Measurements from ENCODE around the gene RBBP8NL.

RBBP8NL gene

DNA sequence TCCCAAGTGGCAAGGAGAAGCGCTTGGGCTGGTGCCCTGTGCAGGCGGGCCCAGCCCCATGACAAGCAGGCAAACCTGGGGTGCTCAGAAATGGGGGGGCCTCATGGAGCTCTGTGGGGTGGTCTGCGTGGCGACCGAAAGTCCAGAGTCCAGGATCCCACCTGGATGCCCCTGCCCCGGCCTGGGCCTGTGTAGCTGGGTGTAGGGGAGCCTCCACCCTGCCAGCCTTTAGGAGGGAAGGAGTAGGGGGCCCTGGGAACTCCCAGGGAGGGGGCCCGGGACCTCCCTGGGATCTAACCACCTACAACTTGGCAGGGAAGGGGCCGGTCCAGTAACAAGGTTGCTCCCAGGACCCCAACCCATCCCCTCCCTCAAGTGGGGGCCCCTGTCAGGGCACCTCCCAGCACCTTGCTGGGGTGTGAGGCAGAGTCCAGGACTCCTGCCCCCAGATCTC lies 55.7 kb downstream of the RBBP8NL start:
- FAIRE-seq, result no peak

DNA sequence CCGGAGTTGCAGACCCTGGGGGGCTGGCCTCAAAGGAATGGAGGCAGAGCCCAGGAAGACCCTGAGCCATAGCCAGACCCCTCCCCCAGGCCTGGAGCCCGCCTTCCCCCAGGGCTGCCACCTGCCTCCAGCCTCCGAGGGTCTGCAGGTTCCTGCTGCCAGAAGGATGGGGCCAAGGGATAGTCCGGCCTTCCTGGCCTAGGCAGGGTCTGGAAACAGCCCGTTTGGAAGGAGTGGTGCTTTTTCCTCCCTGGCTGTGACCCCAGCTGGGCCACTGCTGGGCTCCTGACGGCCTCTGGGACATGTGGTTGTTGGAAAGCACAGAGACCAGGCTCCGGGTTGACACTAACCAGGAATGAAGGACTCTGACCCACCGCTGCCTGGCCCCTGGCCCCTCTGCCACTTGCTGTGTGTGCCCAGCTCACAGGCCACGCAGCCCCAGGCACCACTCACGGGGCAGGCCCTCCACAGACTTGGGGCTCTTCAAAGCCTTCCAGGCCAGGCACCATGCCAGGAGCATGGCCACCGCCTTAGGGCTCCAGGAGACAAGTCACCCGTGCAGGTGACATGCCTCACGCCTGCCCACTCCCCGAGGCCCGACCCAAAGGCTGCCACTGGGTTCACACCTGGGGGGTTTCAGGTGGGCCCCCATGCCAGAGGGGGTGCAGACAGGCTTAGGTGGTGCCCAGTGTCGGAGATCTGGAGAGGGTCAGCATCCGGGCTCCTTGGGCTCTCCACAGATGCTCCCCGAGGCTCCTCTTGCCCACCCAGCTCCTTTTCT lies 56.3 kb downstream of the RBBP8NL start:
- FAIRE-seq, result no peak

DNA sequence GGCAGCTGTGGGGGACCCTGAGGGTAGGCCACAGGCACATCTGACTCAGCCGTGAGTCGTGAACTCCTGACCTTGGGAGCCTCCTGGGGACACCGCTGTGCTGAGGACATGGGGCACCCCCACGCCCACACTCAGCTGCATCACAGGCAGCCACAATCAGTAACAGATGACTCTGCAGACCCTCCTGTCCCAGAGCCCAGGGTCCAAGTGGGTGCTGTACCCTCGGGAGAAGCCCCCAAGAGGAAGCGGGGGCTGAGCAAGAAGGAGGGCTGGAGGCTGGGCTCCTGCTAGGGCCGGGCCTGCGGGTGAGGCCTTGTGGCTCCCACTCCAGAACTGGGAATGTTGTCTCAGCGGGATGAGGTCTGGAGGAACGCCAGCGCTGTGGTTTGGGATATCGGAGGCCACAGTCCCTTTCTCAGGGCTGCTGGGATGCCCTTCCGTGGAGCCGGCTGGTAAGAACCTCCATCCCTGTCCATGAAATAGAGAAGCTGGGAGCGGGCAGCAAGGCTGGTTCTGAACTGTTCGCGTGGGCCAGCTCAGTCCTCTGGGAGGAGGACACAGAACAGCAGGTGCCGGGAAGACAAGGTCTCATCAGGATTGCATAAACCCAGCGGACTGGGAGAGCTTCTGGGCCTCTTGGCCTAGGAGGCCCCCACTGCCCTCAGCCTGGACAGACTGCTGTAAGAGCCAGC lies 57.1 kb downstream of the RBBP8NL start:
- FAIRE-seq, result no peak

DNA sequence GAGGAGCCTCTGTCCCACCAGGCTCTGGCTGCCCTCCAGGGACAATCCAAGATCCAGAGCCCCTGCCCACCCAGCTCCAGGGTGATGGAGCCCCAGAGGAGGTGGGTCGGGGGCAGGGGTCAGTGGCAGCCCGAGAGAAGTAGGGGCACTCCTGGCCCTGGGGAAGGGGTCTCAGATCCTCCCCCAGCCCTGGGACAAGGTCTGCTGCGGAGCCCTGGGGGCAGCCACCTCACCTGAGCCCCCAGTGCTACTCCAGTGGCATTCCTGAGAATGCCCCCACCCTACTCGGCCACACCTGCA lies 57.6 kb downstream of the RBBP8NL start:
- no peak for FAIRE-seq

DNA sequence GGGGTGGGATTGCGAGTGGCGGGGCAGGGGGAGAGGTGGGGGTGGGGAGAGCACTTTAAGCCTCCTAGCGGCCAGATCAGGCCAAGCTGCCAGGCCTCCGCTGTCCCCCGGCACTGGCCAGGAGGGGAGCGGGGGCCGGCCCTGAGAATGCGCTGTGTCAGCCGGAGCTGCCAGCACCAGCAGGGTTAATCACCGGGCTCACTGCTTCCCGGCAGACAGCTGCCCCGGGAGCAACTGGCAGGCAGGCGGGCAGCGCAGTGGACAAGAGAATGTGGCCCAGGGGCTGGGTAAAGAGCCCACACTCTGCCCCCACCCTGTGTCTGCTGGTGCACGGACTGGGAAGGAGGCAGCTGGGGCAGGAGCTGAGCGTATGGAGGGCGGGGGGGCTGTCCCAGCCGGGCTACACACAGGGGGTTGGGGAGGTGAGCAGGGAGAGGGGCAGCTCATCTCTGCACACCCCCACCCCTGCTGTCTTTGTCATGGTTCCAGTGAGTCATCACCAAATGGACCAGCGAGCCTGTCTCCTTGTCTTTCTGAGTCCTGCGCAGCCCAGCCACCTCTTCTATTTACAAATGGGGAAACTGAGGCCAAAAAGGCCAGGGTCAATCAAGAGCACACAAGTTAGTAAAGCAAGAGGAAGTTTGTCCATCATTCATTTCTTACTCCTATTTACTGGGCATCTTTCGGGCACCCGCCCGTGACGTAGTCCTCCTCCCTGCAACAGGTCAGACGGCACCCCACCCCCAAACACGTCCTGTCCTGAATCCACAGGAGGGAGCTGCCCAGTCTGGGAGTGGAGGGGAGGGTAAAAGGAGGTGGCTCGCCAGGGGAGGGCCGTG lies 58.1 kb downstream of the RBBP8NL start:
- no peak for FAIRE-seq

DNA sequence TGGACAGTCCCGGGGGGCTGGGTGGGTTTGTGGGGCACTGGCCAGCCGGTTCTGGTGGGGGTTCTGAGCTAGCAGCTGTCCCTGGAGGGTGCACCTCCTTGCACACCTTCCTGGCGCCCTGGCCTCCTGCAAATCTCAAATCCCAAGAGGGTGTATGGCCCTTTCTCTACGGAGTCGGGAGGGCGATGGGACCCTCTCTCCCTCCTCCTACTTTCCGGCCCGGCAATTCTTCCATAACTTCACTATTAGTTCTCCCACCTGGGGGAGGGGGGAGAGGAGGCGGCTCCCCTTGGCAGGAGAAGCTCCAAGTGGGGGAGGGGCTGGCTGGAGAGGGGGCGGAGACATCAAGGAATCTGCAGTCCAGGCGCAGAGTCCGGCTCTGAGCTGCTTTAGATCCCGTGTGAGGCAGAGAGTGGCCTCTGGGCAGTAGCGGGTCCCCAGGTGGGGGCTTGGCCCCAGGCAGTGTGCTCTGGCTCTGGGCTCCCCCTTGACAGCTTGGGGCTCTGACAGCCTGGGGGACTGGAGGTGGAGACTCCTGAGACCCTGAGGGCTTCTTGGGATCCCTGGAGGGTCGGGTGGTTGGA lies 58.9 kb downstream of the RBBP8NL start:
- no peak for FAIRE-seq

DNA sequence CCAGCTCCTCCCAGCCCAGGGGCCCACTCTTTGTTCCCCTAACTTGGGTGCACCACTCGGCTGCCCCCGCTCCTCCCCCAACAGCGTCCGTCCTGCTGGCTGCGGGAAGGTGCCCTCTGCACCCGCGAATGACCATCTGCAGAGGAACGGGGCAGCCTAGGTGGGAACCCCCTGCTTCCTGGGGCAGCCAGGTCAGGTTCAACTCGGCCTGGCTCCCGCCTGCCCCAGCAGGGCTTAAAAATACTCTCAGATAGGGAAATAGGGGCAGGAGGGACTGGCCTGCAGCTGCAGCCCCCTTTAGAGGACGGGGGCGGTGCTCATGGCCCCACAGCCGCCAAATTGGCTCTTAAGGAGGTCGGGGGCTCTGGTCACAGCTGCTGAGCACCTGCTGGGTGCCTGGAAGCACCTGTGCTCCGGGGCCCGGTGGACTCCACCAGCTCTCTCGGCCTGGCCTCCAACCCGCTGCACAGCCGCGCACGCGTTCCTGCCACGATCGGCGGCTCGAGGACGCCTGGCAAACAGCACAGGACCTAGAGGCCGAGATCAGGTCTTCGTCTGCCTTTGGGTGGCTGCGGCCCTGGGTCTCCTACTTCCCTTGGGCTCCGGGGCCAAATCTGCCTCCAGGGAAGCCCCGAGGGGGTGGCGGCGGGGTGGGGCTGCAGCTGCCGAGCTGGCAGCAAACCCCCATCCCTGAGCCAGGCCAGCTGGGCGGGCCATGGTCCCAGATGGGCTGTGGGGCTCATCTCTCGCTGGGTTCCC lies 59.5 kb downstream of the RBBP8NL start:
- no peak for FAIRE-seq

DNA sequence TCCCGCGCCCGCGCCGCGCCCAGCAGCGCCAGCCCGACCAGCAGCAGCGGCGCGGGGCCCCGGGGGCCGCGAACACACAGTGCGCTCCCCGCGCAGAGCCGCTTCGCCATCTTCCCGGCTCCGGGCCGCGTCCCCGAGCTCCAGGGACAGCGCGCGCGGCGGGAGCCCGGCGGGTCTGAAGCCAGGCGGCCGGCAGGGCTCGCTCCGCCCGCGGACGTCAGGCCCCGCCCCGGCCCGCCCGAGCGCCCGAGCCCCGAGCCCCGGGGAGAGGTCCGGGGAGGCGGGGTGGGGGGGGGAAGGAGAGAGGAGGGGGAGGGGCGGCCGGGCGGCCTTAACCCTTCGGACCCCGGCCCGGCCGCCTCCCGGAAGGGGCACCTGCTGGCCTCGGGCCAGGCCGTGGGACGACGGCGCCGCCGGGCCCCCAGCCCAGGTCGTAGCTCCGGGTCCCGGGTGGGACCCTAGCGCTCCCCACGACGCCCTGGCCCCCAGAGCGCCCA lies 60.2 kb downstream of the RBBP8NL start, which contains the start of gene LAMA5:
Gene LAMA5 (minus strand): TSS at position 177 of the 497 bp plus-strand sequence. CDS start 67 bp downstream, at position 110.
- FAIRE-seq, result no peak

DNA sequence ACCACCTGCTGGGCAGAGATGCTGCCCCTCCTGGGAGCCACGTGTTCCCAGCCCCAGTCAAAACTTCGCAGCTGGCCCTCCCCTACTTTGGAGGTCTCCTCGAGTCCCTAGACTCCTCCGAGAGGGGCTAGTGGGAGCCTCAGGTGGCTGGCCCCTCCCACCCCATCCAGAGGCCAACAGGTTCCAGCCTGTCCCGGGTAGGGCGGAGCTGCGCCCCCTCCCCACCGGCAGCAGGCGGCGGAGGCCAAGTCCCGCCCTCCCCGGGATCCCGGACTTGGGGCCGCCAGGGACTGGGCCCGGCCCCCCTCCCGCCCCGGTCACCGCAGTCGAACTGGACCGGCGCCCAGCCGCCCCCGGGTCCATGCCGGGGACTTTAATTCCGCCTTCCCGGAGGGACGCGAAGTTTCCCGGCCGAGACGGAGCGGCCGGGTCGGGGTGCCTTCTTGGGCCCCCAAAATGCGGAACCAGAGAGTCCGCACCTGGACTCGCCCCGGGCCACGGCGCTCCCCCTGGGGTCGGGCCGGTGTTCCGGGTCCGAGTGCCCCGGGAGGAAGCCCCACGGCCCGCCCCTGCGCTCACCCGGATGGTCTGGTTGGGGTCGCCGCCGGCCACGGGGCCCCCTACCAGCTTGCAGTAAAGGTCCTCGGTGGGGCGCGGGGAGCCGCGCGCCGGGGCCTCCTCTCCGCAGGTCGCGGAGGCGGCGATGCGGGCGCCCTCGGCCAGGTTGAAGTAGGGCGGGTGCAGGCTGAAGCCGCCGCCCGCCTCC lies 60.8 kb downstream of the RBBP8NL start:
- peak; percentile 21 for FAIRE-seq

DNA sequence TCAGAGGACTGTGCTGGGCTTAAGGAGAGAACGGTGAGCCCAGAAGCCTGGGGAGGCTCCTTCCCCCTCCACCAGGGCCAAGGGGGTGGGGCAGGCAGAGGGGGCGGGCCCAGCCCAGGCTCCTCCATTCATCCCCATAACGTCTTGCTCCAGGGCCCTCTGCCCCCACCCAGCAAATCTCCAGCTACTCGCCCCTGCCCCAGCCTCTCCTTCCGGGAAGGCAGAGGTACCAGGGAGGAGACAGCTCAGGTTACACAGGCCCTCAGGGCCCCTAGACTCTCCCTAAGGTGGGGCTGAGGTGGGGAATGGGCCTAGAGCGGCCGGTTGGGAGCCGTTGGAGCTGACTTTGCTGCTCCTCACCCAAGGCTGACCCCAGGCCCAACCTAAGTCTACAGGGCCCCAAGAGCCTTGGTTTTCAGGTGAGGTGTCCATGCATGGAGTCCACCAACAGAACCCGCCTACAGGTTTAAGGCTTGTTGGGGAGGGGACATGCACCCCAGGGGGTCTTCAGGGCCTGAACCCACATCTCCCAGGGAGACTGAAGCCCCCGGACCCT lies 61.4 kb downstream of the RBBP8NL start:
- peak; percentile 84 for FAIRE-seq

DNA sequence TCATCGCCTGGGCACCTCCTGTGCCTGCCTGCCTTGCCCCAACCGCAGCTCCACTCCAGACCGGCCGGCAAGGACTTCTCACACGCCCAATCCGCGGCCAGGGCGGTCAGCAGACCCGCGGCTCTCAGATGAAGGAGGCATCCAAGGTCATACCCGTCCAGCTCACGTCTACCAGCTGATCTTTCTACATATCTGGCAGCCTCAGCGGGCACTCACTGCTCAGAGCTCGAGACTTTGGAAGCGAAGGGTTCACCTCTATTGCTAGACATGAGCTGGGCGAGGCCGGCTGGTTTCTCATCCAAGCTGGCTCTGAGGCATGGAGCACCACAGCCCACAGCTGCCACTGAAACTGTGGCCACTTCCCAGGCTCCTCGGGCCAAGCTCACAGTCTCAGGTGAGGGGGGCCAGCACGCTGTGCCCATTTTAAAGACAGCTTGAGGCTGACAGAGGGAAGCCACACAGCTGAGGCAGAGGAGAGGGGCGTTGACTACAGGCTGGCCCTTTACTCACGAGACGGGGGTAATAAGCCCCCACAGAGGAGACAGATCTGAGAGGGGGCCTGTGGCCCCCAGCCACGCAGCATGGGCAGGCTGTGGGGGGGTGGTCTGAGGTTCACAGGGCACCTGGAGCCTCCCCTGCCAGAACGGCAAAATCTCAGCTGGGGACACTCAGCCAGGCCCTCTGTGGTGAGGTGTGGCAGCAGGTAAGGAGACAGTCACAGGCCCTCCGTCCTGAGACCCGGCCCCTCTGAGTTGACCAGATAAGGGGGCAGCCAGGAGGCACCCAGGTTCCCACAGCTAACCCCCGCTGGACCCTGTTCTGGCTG lies 62.2 kb downstream of the RBBP8NL start:
- FAIRE-seq, result no peak

DNA sequence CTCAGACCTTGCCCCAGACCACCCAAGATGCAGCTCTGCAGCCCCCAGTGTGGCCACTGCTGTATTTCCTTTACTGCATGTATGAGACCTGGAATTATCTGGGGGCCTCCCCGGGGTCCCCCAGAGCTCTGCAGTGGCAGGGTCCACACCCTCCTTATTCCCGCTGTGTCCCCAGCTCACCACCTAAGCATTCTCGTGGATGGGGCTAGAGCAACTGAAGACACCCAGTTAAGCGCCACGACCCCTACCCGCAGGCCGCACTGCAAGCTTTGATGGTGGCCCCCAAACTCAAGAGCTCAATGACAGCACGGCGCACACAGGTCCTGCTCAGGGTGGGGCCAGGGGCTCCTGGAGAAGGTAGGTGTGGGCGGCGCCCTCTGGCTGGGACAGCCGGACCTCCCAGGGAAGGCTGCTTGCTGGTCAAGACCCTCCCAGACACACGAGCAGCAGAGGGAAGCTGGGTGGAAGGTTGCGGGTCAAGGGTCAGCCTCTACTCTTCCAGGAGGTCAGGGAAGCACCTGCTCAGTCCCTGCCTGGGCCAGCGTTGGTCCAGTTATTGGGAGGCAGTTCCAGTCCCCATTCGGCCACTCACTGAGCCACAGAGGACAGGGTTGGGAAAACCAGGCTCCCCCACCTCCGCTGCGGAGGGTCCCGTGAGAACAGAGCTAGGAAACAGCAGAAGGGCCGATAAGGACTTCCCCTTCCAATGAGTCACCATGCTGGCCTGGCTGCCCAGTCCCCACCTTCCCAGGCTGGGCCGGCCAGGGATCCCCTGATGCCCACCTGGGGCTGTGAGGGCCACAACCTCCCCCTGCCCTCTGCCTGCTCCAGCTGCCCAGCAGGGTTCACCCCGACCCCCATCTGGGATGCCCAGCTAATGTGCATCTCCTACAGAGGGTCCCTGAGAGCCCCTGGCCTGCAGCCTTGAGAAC lies 63.2 kb downstream of the RBBP8NL start:
- FAIRE-seq, result no peak

DNA sequence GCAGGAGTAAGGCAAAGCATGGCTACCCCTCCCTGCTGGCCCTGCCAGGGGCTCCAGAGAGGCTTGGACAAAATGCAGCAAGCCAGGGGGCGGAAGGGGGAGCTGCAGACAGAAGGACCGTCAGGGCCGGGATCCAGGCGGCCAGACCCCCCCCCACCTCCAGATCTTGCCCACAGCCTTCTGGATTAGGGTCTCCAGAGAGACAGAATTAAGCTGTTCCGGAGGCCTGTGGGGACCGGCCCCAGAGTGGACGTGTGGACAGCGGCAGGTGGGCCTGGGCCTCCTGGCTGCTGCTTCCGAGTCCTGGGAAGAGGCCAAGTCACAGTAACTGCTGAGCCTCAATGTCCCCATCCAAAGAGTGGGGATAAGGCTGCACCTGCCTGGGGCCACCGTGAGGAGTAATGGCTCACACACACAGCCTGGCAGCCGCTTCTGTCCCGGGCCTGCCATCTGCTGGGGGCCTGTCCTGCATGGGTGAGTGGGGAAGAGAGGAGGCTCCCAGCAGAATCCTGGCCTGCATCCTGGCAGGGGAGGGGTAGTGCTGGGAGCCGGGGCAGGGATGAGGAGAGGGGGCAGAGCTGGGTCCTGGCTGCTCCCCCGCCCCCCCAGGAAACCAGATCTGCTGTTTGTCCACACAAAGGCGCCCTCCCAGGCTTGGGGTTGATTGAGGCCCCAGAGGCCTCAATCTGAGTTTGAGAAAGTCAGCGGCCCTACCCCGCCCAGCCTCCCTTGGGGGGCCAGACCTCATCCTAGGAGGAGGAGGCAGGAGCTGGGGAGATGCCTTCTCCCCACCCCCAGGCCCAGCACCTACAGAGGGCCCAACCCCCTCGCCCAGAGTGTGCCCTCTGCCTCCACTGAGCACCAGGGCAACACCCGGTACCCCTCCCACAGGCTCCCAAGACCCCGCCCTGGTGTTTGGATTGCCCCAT lies 64.1 kb downstream of the RBBP8NL start:
- FAIRE-seq, result no peak

DNA sequence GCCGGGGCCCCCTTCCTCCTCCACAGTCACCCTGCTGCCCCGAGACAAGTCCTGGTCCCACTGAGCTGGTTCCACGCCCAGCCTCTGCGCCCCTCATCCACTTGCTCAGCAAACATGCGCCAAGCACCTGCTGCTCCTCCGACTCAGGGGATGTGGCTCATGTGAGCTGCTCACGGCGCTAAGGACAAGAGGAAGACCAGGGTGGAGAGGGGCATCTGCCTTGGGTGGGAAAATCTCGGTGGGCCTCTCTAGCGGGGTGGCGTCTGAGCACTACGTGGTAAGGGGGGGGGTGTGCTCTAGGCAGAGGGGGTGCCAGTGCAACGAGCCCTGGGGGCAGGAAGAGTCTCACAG lies 64.8 kb downstream of the RBBP8NL start:
- FAIRE-seq, result no peak

DNA sequence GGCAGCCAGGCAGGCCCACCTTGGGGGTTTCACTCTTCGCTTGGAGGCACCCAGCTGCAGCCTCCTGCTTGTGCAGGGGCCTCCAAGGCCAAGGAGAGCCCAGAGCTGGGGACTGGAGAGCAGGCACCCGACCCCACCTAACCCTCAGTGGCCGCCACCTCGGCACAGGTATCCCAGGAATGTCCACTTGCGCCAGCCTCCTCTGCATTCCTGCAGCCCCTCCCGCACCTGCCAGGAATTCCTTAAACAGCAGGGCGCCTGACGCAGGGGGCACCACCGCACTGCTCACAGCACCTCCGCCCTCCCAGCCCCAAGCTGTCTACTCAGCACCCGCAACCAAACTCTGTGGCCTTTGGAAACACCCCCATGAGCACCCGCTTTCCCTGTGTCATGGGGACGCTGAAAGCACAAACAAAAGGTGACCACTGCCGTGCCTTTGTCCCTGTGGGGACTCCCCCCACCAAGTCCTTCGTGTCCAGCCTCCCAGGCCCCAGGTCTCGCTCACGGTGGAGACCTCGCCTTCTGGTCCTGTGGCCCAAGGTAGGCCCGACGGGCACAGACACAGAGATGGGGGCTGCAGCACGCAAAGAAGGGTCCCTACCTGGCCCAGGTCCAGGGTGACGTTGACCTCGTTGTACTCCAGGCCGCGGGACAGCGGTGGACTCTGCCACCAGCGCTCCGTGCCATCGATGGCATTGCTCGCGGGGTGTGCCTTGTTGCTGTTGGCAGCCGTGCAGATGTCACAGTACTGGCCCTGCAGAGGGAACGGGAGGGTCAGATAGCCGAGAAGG lies 65.3 kb downstream of the RBBP8NL start:
- no peak for FAIRE-seq

DNA sequence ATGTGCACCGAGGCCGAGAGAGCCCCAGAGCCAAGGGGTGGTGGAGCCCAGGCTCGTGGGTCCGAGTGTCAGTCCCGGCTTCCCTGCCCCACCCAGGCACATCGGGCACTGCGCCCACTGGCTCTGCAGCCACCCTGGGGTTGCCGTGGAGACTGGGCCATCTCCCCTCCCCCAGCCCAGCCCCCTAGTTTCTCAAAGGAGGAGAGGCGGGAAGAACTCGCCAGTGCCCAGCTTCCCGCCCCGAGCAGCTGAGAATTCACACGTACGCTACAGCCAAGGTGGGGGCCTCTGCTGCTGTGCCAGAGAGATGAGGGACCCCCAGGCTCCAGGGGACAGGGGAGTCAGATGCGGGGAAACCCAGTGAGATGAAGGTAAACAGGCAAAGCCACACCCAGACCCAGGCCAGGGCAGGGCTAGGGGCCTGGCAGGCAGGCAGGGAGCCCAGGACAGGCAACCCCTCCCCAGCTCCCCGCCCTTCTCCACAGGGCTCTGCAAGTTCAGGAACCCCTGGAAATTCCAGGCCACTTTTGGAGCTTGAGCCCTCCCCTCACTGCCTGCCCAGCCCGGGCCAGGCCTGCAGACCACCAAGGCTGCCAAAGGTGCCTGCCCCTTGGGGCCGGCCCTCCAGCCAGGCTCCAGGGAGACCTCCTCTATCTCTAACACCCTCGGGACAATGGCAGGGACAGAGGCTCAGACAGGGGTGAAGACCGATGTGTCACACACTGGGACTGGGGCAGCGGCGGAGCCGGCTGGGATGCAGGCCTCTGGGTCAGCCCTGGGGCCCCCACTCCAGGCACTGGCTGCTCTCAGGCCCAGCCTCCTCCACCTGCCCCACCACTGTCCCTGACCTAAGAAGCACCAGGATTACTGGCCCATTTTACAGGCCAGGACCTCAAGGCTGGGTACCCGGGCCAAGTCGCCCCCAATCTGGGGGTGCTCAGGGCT lies 66.2 kb downstream of the RBBP8NL start:
- FAIRE-seq, result no peak
